ENCODE measurements around the gene PDLIM7.

PDLIM7 gene

GRCh38 chr5:177472460-177473442 lies 24.7 kb downstream of the PDLIM7 start:
- no peak for DNase-seq

DNA sequence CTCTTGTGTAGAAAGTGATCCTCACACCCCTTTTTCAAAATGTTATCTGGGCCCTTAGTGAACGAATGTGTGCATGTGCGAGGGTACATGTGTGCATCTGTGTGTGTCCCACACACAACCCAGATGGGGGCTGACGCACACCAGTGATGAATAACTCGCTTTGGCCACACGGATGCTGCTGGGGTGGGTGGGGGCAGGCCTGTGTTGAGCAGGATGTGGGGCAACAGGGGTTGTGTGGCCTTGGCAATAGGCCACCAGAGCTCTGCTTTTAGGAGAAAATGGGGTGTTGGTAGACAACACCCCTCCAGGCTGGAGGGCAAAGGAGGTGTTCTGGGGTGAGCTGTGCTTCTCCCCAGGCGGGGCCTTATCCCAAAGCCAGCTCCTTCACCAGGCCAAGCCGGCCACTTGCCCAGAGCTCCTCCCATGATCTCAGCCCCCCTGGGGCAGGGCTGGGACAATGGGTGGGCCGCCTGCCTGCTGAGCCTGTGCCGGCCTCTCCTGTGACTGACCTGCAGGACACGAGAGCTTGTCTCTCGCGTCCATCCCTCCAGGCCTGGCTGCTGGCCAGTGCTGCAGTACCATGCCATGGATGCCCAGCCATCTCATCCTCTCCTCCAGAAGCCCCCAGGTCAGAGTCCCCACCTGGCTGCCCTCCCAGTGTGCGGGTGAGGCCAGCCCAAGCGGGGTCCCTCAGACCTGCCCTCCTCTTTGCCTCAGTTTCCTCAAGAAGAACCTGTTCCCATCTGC lies 25.6 kb downstream of the PDLIM7 start:
- DNase-seq = no peak

GRCh38 chr5:177470759-177471536 lies 26.5 kb downstream of the PDLIM7 start:
- no peak for DNase-seq

DNA sequence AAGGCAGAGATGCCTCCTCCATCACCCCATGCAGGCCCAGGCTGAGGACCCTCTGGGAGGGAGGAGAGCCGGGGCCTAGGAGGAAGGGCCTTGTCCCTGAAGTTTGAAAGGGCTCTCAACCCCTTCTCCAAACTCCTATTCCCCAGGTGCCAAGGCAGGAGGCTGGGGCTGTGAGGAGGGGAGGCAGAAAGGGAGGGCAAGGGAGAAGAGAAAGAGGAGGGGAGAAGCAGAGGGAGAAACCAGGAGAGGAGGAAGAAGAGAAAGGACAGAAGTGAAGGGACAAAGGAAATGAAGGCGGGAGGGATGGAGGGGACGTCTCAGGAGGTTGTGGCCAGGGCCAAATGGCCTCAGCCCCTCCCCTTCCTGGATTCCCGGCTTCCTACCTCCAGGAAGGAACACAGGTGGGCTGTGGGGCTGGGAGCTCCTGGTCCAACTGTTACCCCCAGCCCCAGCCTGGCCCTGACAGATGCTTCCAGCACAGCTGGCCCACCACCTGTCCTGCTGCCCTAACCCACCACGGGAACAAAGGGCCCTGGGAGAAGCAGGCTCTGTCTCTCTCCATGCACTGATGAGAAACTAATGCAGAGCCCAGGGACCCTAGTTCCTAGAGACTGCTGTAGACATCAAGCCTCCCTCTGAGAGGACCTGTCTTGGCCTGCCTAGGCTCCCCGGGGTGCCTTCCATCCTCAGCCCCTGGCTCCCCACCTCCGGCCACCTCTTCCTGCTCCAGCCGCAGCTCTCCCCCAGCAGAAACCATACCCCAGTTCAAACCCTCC lies 27.5 kb downstream of the PDLIM7 start:
- DNase-seq = no peak

- DNase-seq = no peak
Observed at GRCh38 chr5:177468685-177469628, 28.4 kb downstream of the PDLIM7 start.

DNA sequence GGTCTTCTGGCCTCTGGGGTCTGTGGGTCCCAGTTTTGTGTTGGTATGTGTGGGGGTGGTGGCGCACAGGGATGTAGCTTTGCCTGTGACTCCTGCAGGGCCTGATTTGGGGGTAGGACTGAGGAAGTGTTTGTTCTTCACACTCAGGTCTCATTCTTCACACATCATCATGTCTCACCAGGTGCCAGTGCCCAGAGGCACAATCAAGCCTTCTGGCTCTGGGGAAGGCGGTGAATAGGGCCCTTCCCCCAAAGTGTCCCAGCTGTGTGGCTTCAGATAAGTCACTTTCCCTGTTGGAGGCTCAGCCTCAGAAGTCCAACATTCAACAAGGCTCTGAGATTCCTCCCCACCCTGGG lies 29.1 kb downstream of the PDLIM7 start:
- no peak for DNase-seq

DNA sequence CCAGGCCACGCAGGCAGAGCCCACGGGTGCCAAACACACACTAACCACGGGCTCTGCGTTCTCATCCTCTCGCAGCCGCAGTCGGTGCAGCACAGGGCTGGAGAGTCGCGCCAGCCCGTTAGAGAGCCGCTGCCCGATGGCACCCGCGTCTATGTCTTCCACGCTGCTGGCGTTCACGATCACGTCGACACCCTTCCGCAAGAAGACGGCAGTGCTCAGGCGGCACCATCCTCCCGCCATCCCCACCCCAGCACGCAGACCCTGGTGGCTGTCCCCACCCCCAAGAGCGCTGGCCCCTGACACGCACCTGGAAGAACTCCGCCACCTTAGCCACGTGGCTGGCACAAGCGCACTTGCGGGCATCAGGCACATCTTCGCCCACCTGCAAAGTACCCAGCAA lies 30.0 kb downstream of the PDLIM7 start:
- no peak for DNase-seq

GRCh38 chr5:177466861-177467260 lies 30.5 kb downstream of the PDLIM7 start:
- no peak for DNase-seq

GRCh38 chr5:177465044-177465443 lies 32.4 kb downstream of the PDLIM7 start:
- no peak for DNase-seq

- no peak for DNase-seq
Observed at GRCh38 chr5:177462021-177462670, 35.3 kb downstream of the PDLIM7 start.

GRCh38 chr5:177459819-177460628 lies 37.4 kb downstream of the PDLIM7 start:
- no peak for DNase-seq

- no peak for DNase-seq
Observed at GRCh38 chr5:177459357-177459756, 38.0 kb downstream of the PDLIM7 start.

- no peak for DNase-seq
Observed at GRCh38 chr5:177458912-177459350, 38.5 kb downstream of the PDLIM7 start.

DNA sequence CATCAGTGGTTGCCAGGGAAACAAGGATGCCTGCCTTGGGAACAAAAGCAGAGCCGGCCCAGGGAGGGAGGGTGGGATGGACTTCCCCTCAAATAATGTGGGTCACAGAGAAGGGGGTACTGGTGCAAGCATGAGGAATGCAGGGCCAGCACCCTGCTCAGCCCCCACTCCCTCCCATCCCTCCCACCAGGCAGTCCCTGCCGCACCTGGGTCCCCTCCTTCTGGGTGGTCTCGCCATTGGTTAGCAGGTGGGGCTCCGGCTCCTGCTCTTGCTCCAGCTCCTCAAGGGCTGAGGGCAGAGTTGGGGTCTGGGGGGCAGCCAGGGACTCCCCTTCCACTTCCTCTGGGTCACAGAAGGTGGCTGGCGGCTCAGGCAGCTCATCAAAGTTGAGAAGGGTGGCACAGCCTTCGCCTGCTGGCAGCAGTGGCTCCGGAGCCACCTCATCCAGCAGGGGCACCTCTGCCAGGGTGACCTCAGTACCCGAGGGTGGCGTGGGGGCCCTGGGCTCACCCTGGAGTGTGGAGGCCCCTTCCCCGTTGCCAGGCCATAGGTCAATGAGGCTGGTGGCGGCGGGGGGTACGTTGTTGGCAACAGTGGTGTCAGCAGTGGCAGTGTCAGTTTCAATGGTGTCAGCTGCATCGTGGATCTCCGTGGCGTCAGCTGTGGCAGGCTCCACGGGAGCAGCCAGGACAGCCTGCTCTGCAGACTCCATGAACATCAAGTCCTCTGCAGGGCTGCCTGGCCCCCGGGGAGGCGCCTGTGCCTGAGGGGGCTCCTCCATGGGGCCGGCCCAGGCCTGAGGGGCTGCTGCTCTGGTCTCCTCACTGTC lies 39.3 kb downstream of the PDLIM7 start:
- no peak for DNase-seq

- peak; percentile 56 for DNase-seq
Observed at GRCh38 chr5:177456976-177457851, 40.2 kb downstream of the PDLIM7 start.

DNA sequence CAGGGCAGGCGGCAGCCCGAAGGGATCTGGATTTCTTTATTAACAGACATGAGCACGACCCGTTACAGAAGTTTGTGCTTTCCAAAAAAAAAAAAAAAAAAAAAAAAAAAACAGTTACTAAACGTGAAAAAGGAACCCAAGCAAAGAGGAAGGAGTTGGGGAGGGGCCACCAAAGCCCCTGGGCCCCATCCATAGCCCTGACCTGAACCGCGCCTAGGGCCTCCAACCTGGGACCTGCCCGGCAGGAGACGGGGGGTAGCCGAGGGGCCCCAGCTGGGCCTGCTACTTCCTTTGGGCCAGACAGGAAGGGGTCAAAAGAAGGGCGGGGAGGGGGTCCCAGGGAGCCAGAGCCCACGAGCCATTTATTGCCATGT lies 40.8 kb downstream of the PDLIM7 start:
- no peak for DNase-seq

GRCh38 chr5:177455661-177456590 lies 41.5 kb downstream of the PDLIM7 start:
- DNase-seq = peak; percentile 53
